Stimulated activated naive B cell treated with anti-CD40 and anti-IgM and Interleukin-4, amounts not matched to agents 10 μg/mL and 1 μg/mL and 100 μg/mL, for 72 hours (primary cell): Measurements from ENCODE around the gene CACNA2D4.

Source experiments
- ATAC-seq, 2 donors: fragments of 150-1000 bp; cut with Tn5 transposase; replicated peaks; 2 replicates each; pipeline ENCODE4 v1.10.0; 2021; ENCODE audit warnings: moderate library complexity in 1 of 2
- DNase-seq: peaks from one replicate; pipeline ENCODE4 v3.0.0; 2021
- H3K27ac Mint-ChIP-seq: one replicate; pipeline ENCODE4 v1.8.0; 2022; ENCODE audit warnings: mild to moderate bottlenecking, mixed read lengths
- H3K27me3 Mint-ChIP-seq, 2 donors: one replicate each; pipeline ENCODE4 v1.8.0; 2022; ENCODE audit warnings: mixed read lengths in 2 of 2
- H3K36me3 Mint-ChIP-seq, 2 donors: one replicate each; pipeline ENCODE4 v1.8.0; 2022; ENCODE audit warnings: mixed read lengths in 2 of 2, mild to moderate bottlenecking in 1 of 2
- H3K4me1 Mint-ChIP-seq, 2 donors: one replicate each; pipeline ENCODE4 v1.8.0; 2022; ENCODE audit warnings: mixed read lengths in 2 of 2, mild to moderate bottlenecking in 1 of 2
- H3K4me3 Mint-ChIP-seq, 2 donors: one replicate each; pipeline ENCODE4 v1.8.0; 2022; ENCODE audit warnings: mild to moderate bottlenecking in 2 of 2, mixed read lengths in 2 of 2, moderate library complexity in 1 of 2
- H3K9me3 Mint-ChIP-seq, 2 donors: one replicate each; pipeline ENCODE4 v1.8.0; 2022; ENCODE audit warnings: mixed read lengths in 2 of 2, mild to moderate bottlenecking in 1 of 2

CACNA2D4 gene

DNA sequence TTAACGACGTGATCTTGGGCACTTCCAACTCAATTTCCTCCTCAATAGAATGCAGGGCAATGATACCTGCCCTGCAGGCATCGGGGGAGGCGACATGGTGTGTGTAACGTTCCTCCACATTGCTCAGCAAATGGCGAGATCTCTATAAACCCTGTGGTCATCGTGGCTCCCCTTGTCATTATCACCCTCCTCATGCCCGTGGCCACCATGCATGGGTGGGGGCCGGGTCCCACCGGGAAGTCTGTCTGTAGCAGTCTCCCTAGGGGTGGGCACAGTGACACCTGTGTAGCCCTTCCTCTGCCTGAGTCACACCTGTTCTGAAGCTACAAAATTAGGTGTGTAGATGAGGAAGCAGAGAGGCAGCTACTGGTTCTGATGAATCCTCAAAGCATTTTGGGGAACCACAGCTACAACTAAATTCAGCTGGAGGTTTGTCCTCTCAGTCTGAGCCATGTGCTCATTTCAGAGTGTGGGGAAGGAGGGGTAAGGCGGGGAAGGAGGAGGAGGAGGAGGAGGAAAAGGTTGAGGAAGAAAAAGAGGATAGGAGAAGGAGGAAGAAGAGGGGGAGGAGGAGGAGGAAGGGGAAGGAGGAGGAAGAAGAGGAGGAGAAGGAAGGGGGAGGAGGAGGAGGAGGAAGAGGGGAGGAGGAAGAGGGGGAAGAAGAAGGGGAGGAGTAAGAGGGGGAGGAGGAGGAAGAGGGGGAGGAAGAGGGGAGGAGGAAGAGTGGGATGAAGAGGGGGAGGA, 11.0 kb upstream of the CACNA2D4 start:
- no peak for DNase-seq
- peak; percentile 14 to 37 for ATAC-seq
- no peaks in the 10 kb centered on the region for H3K27me3 Mint-ChIP-seq
- H3K9me3 Mint-ChIP-seq = no peaks in the 10 kb centered on the region
- peaks cover 66 to 94% of the 10 kb centered on the region in 2 donors for H3K4me1 Mint-ChIP-seq
- peak overlapping the region in 1 of 2 donors; percentile 47 for H3K4me3 Mint-ChIP-seq
- peak overlapping the region; percentile 89 for H3K27ac Mint-ChIP-seq
- peaks cover under 1 to 3% of the 10 kb centered on the region in 2 donors for H3K36me3 Mint-ChIP-seq

DNA sequence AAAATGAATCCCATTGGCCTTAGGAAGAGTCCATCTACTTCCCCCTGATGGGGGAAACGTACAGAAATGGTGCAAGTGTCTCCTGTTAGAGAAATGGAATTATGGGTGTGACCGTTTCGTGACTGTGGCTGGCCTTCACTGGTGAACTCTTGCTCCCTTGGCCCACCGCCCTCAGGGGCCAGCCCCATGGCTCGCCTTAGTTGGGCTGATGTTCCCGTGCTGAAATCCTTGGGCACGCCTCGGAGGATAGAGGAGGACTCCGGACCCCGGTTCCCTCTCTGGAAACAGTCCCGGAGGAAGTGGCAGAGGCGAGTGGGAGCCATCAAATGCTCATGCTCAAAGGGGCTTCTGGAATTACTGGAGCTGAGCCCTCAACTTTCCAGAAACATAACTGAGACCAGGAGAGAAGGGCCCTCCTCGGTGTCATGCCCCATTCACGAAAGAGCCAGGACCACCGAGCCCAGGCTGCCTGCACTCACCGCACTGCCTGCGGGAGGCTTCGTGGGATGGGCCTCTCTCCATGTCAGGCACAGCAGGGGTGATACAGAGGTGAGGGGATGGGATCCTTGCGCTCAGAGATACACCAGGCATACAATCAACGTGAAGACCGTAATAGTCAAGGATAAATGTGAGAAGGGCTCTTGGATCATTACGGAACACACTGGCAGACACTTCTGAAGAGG, 10.1 kb upstream of the CACNA2D4 start:
- Mint-ChIP-seq H3K27me3 (no peaks in the 10 kb centered on the region), H3K27ac (no peak overlapping the region), H3K36me3 (peaks cover 9% of the 10 kb centered on the region in 2 donors), H3K9me3 (peaks cover 0 to under 1% of the 10 kb centered on the region in 2 donors), H3K4me3 (no peak overlapping the region), H3K4me1 (peaks cover 64 to 94% of the 10 kb centered on the region in 2 donors)
- no peak for ATAC-seq
- no peak for DNase-seq

DNA sequence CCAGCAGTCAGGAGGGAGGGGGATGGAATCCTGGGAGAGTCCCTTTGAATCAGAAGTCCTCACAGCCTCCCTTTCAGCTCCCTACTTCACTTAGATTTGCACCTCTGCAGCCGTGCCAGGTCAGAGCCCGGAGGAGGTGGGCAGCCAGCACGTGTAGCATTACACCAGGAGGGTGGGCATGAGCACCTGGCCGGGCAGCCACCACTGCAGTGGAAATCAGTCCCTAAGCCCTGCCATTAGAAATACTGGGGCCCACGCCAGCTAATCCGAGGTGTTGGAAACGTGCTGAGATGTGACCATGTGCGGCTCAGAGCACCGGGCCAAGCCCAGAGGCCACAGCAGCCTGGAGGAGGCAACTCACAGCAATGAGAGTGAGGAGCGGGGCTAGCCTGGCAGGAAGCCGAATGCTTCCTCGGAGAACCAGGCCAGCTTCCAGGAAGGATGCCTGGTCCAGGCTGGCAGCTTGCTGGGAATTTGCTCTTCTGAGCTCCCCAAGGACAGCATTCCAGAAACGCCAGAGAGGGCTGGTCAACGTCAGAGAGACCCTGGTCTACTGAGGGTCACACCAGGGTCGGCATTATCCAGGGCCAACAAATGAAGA, 9.4 kb upstream of the CACNA2D4 start:
- DNase-seq (no peak), ATAC-seq (no peak)
- peaks cover 0 to 5% of the 10 kb centered on the region in 2 donors for H3K9me3 Mint-ChIP-seq
- H3K36me3 Mint-ChIP-seq = peaks cover 14 to 16% of the 10 kb centered on the region in 2 donors
- H3K4me3 Mint-ChIP-seq = no peak overlapping the region
- no peak overlapping the region for H3K27ac Mint-ChIP-seq
- H3K4me1 Mint-ChIP-seq = peaks cover 62 to 94% of the 10 kb centered on the region in 2 donors
- H3K27me3 Mint-ChIP-seq = no peaks in the 10 kb centered on the region

DNA sequence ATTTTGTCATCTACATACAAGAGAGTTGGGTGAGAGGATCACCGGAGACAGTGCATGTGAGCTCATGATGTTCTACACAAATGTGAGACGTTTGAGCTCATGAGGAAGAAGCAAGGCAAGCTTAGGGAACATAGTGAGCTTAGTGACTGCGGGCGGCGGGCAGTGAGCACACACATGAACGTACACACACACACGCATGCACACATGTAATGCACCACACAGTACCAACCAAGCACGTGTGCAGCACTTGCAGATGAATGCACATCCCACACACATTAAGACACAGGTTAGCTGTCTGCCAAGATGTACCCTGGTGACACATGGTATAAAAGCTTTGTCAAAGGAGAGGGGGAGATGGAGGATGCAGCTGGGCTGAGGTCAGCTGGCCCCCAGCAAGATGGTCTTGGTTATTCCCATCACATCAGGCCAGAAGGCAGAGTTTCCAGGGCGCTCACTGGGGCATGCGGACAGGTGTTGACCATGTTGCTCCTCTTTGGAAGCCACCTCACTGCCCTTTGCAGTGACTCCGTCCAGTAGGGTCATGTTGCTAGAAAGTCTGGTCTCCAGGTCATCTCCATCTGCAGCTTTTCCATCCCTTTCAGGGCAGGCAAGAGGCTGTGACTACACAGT, 8.7 kb upstream of the CACNA2D4 start:
- Mint-ChIP-seq H3K4me3 (no peak overlapping the region), H3K27ac (no peak overlapping the region), H3K27me3 (no peaks in the 10 kb centered on the region), H3K36me3 (peaks cover 14 to 18% of the 10 kb centered on the region in 2 donors), H3K4me1 (peaks cover 57 to 90% of the 10 kb centered on the region in 2 donors), H3K9me3 (peaks cover 0 to 5% of the 10 kb centered on the region in 2 donors)
- DNase-seq (no peak), ATAC-seq (no peak)

DNA sequence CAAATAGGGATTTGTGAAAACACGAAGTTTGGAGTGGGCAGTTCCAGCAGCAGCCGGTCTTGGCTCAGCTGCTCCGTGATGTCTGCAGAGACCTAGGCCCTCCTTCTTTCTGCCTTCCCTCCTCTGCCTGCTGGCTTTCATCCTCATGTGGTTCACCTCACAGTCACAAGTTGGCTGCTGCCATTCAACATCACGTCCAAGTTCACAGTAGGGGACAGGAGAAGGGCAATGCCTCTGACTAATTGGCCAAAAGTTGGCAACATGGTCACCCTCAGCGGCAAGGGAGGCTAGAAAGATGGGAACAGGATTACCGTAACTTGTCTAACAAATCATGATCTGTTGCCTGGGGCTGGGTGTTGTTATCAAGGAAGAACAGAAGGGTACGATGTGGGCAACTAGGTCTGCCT, 7.8 kb upstream of the CACNA2D4 start:
- H3K27me3 Mint-ChIP-seq = no peaks in the 10 kb centered on the region
- no peak overlapping the region for H3K27ac Mint-ChIP-seq
- H3K4me3 Mint-ChIP-seq = no peak overlapping the region
- H3K9me3 Mint-ChIP-seq = peaks cover 0 to 5% of the 10 kb centered on the region in 2 donors
- peaks cover 49 to 82% of the 10 kb centered on the region in 2 donors for H3K4me1 Mint-ChIP-seq
- ATAC-seq (no peak), DNase-seq (no peak)
- H3K36me3 Mint-ChIP-seq = peaks cover 14 to 18% of the 10 kb centered on the region in 2 donors

DNA sequence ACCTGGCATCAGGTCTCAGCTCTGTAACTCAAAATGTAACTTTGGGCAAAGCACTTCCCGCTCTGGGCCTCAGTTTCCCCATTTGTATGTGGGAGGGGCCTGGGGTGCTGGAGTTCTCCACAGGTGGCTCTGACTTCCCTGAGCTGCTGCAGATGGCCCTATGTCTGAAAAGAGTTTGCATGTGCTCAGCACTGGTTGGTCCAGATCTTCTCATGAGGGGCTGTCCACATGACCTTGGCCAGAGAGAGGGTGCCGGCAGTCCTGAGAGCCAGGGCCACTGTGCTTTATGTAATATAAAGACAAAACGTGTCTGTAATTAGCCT, 7.2 kb upstream of the CACNA2D4 start:
- peaks cover 50 to 82% of the 10 kb centered on the region in 2 donors for H3K4me1 Mint-ChIP-seq
- no peak overlapping the region for H3K4me3 Mint-ChIP-seq
- no peak for ATAC-seq
- H3K9me3 Mint-ChIP-seq = peaks cover 0 to 5% of the 10 kb centered on the region in 2 donors
- DNase-seq = no peak
- peaks cover 14 to 22% of the 10 kb centered on the region in 2 donors for H3K36me3 Mint-ChIP-seq
- no peaks in the 10 kb centered on the region for H3K27me3 Mint-ChIP-seq
- H3K27ac Mint-ChIP-seq = peak overlapping the region; percentile 37

DNA sequence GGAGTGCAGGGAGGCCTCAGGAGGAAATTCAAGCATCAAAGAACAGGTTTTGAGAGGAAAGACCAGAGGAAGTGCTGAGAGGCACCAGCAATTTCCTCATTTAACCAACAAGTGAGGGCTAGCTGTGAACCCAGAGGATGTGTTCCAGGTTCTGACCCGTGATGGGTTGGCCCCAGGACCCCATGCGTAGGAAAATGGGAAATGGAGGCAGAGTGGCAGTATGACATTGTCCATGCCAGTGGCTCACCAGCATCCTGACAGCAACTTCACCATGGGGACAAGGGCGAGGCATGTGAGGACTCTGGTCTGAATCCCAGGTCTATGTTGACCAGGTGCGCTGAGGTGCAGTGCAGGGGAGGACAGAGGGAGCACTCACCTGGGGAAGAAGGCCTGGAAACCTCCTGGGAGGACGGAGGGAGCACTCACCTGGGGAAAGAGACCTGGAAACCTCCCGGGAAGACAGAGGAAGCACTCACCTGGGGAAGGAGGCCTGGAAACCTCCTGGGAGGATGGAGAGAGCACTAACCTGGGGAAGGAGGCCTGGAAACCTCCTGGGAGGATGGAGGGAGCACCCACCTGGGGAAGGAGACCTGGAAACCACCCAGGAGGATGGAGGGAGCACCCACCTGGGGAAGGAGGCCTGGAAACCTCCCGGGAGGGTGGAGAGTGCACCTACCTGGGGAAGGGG, 6.7 kb upstream of the CACNA2D4 start:
- peaks cover 0 to 5% of the 10 kb centered on the region in 2 donors for H3K9me3 Mint-ChIP-seq
- peaks cover 45 to 82% of the 10 kb centered on the region in 2 donors for H3K4me1 Mint-ChIP-seq
- ATAC-seq (peak; percentile 34 to 41), DNase-seq (no peak)
- peak overlapping the region; percentile 63 to 71 for H3K4me3 Mint-ChIP-seq
- H3K27ac Mint-ChIP-seq = peak overlapping the region; percentile 95
- H3K36me3 Mint-ChIP-seq = peaks cover 18 to 27% of the 10 kb centered on the region in 2 donors
- H3K27me3 Mint-ChIP-seq = no peaks in the 10 kb centered on the region

DNA sequence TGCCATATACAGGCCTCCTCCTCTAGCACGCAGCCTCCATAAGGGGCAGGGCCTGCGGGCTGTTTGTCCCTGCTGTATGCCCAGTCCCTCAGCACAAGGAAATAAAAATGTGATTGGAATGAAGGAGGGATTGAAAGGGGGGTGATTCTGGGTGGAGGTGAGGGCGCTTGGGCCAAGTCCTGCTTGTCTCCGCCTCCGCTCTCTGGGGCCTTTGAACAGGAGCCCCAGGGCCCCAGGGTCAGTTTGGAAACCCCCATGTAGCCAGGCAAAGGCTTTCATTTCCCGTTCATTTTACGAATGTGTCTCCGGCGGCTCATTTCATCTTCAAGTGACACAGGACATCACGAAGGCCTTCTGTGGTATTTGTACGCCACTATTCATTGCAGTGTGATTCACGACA, 4.5 kb upstream of the CACNA2D4 start:
- peaks cover 18 to 30% of the 10 kb centered on the region in 2 donors for H3K36me3 Mint-ChIP-seq
- peak overlapping the region; percentile 1 to 12 for H3K4me3 Mint-ChIP-seq
- no peaks in the 10 kb centered on the region for H3K27me3 Mint-ChIP-seq
- peaks cover 40 to 82% of the 10 kb centered on the region in 2 donors for H3K4me1 Mint-ChIP-seq
- peaks cover 0 to 5% of the 10 kb centered on the region in 2 donors for H3K9me3 Mint-ChIP-seq
- ATAC-seq (no peak), DNase-seq (no peak)
- H3K27ac Mint-ChIP-seq = peak overlapping the region; percentile 91

DNA sequence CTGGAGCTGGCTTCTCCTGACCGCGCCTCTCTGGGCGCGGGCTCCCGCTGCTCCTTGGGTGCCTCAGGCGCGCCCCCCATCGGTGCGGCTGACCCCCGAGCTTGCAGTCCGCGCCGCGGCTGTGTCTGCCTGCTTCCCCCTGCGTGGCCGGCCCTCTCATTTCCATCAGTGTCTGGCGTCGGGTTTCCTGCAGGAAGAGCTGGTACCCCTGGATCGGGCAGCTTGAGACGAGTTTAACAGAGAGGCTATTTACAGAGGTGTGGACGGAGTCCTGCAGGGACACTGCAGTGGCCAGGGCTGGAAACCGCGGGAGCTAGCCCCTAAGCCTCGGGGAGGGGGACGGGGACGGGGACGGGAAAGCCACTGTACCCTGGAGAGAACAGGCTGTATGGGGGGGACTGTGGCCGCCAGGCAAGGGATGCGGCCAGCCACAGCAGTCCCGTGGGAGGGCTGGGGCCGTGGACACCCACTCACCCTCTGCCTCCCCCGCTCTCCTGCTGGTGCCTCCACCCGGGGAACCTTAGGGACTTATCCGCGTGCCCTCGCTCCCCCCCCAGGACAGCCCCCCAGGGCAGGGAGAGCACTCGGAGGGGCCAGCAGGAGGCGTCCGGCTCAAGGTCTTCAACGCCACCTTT, 3.7 kb upstream of the CACNA2D4 start:
- H3K27ac Mint-ChIP-seq = peak overlapping the region; percentile 14
- ATAC-seq (no peak), DNase-seq (no peak)
- H3K27me3 Mint-ChIP-seq = no peaks in the 10 kb centered on the region
- peaks cover 0 to 5% of the 10 kb centered on the region in 2 donors for H3K9me3 Mint-ChIP-seq
- H3K4me3 Mint-ChIP-seq = no peak overlapping the region
- peaks cover 46 to 82% of the 10 kb centered on the region in 2 donors for H3K4me1 Mint-ChIP-seq
- peaks cover 18 to 30% of the 10 kb centered on the region in 2 donors for H3K36me3 Mint-ChIP-seq

DNA sequence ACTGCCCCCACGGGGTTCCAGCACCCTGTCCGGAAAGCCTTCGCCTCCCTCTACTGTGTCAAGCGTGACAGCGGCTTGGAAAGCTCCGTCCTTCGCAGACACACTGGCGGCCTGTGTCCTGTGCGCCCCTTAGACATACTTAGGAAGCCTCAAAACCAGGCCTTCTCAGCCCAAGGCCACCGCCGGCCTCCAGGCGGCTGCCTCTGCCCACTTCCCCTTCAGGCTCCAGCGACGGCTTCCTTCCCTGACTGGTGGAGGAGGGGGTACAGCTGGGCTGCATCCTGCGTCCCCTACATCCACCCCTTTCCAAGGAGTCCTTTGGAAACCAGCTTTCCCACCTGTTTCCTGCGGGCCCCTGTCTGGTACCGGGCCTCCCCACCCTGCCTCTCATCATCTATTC, 2.5 kb upstream of the CACNA2D4 start:
- ATAC-seq (no peak), DNase-seq (no peak)
- H3K4me3 Mint-ChIP-seq = peak overlapping the region; percentile 36 to 50
- peaks cover 44 to 76% of the 10 kb centered on the region in 2 donors for H3K4me1 Mint-ChIP-seq
- H3K27me3 Mint-ChIP-seq = peaks cover 5 to 6% of the 10 kb centered on the region in 2 donors
- H3K27ac Mint-ChIP-seq = peak overlapping the region; percentile 79
- H3K36me3 Mint-ChIP-seq = peaks cover 18 to 30% of the 10 kb centered on the region in 2 donors
- H3K9me3 Mint-ChIP-seq = peaks cover 0 to 5% of the 10 kb centered on the region in 2 donors

DNA sequence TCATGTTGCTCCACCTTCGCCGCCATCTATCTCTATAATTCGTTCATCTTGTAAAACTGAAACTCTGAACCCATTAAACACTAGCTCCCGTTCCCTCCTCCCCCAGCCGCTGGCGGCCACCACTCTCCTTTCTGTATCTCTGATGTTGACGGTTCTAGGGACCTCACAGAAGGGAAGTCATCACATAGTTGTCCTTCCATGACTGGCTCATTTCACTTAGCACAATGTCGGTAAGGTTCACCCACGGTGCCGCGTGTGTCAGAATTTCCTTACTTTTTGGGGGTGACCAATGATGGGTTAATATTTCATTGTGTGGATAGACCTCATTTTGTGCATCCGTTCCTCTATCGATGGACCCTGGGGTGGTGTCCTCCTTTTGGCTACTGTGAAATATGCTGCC, 2.0 kb upstream of the CACNA2D4 start:
- DNase-seq (no peak), ATAC-seq (no peak)
- H3K4me3 Mint-ChIP-seq = no peak overlapping the region
- H3K36me3 Mint-ChIP-seq = peaks cover 18 to 30% of the 10 kb centered on the region in 2 donors
- peaks cover 0 to 5% of the 10 kb centered on the region in 2 donors for H3K9me3 Mint-ChIP-seq
- H3K27me3 Mint-ChIP-seq = peaks cover 5 to 6% of the 10 kb centered on the region in 2 donors
- H3K27ac Mint-ChIP-seq = no peak overlapping the region
- H3K4me1 Mint-ChIP-seq = peaks cover 44 to 75% of the 10 kb centered on the region in 2 donors

DNA sequence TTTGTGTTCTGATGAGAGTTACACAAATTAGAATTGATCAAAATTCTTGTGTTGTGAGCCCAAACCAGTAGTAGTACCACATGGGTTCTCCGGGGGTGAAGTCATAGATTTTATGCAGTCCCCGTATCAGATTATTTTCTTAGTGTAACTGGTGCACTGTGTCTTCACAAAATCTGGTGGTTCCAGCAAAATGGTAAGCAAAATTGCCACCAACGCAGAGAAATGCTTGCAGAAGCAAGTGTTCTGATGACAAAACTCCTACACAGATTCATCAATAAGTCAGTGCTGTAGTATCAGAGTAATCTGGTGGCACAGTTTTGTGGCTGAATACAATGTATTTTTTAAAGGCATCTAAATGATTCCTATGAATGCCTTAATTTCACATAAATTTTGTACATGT, 1.3 kb upstream of the CACNA2D4 start:
- ATAC-seq = no peak
- H3K4me1 Mint-ChIP-seq = peaks cover 42 to 68% of the 10 kb centered on the region in 2 donors
- peaks cover 6 to 10% of the 10 kb centered on the region in 2 donors for H3K27me3 Mint-ChIP-seq
- DNase-seq = no peak
- peaks cover 0 to 5% of the 10 kb centered on the region in 2 donors for H3K9me3 Mint-ChIP-seq
- no peak overlapping the region for H3K27ac Mint-ChIP-seq
- peaks cover 15 to 30% of the 10 kb centered on the region in 2 donors for H3K36me3 Mint-ChIP-seq
- no peak overlapping the region for H3K4me3 Mint-ChIP-seq

DNA sequence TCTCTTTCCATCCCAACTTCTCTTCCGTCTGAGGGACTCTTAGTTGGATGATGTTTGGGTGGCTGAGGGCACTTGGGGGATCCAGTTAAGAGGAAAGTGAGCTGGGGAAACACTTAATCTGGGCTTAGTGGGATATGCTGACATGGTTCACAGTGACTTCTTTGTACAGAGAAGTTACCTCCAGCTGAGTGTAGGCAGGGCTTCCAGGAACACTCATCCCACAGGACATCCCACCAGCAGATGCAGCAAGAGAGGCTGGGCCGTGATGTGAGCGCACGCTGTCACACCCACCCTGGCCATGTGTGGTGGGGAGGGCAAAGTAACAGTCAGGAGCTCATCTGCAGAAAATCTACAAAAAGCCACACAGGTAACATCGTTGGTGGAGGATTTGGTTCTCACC, 832 bp upstream of the CACNA2D4 start:
- Mint-ChIP-seq H3K36me3 (peaks cover 13 to 28% of the 10 kb centered on the region in 2 donors), H3K27me3 (peaks cover 6 to 11% of the 10 kb centered on the region in 2 donors), H3K4me3 (peak overlapping the region; percentile 89 to 97), H3K27ac (no peak overlapping the region), H3K9me3 (peaks cover 0 to 5% of the 10 kb centered on the region in 2 donors), H3K4me1 (peaks cover 37 to 63% of the 10 kb centered on the region in 2 donors)
- ATAC-seq (no peak), DNase-seq (no peak)
